Liver (tissue), 3 donors: ENCODE results near the gene GREM2.

Source experiments
- CTCF ChIP-seq: fragments of 150-350 bp; IDR thresholded peaks from 2 replicates; pipeline ENCODE4 v1.5.1; 2017; ENCODE audit warnings: improper control_type of control experiment, low read depth, low read length; ENCODE audit not compliant: missing input control
- EGR1 ChIP-seq, 2 donors: IDR thresholded peaks; 2 replicates each; pipeline ENCODE4 v1.6.1; 2016 to 2018; ENCODE audit warnings: antibody characterized with exemption in 2 of 2, low read depth in 2 of 2
- GABPA ChIP-seq, 2 donors: IDR thresholded peaks in 1 of 2; conservative IDR thresholded peaks in 1 of 2; 2 replicates each; pipeline ENCODE4 v1.6.1; 2016; ENCODE audit warnings: antibody characterized with exemption in 2 of 2, mild to moderate bottlenecking in 1 of 2, moderate library complexity in 1 of 2
- HNF4A ChIP-seq, 2 donors: conservative IDR thresholded peaks; 2 replicates each; pipeline ENCODE4 v1.6.1; 2016; ENCODE audit warnings: antibody characterized with exemption in 2 of 2, mild to moderate bottlenecking in 2 of 2
- JUND ChIP-seq, 2 donors: IDR thresholded peaks; 2 replicates each; pipeline ENCODE4 v1.6.1; 2016; ENCODE audit warnings: antibody characterized with exemption in 2 of 2
- RAD21 ChIP-seq, 2 donors: IDR thresholded peaks; 2 replicates each; pipeline ENCODE4 v1.6.1; 2016; ENCODE audit warnings: antibody characterized with exemption in 2 of 2, mild to moderate bottlenecking in 2 of 2
- SP1 ChIP-seq: IDR thresholded peaks from 2 replicates; pipeline ENCODE4 v1.6.1; 2018; ENCODE audit warnings: antibody characterized with exemption, mild to moderate bottlenecking
- TAF1 ChIP-seq: conservative IDR thresholded peaks from 2 replicates; pipeline ENCODE4 v1.6.1; 2016; ENCODE audit warnings: antibody characterized with exemption, mild to moderate bottlenecking
- YY1 ChIP-seq: IDR thresholded peaks from 2 replicates; pipeline ENCODE4 v1.6.1; 2016; ENCODE audit warnings: antibody characterized with exemption, mild to moderate bottlenecking
- donor health status: healthy.
- donor health status: healthy.

- TF ChIP-seq JUND (IDR thresholded peaks at IDR 0.05) (no peak), TAF1 (no peak), CTCF (no peak), RAD21 (IDR thresholded peaks at IDR 0.05) (no peak), GABPA (IDR thresholded peaks at IDR 0.05 in 1 of 2, conservative IDR thresholded peaks at IDR 0.05 in 1 of 2) (no peak), EGR1 (IDR thresholded peaks at IDR 0.05; ENCODE audit: low read depth in 2 of 2) (no peak), SP1 (no peak), YY1 (no peak), HNF4A (conservative IDR thresholded peaks at IDR 0.05) (no peak)
These were observed 95.9 kb downstream of the GREM2 start for GRCh38 chr1:240516069-240516468.
